ENCODE measurements around the gene DPPA3.
"Not testable (repeated sequence)": the region's sequence is repeated elsewhere in the genome, so short reads cannot be mapped to it uniquely, and the experiment has no call there.

Gene DPPA3

DNA sequence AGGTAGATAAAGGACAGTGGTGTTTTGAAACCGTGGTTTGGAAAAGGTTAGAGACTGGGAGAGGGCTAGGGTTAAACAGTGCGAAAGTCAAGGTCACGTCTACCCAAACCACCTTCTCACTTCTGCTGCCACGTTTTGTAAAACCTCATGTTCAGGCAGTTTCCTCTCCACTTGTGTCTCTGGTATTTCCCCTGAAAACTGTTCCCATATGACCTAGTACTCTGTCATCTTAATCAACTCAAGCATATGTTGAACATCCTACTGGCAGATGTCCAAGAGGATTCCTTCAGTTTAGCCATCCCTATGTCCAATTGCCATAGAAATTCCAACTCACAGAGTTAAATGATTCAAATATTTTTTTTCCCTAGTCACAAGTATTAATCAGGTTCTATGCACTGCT is 18.5 kb downstream of the DPPA3 start:
- FAIRE-seq, result no peak
- no peak for DNase-seq (ENCODE audit: low spot score)

- DNase-seq (ENCODE audit: low spot score); FAIRE-seq: not testable (repeated sequence)
Measured at GRCh38 chr12:7730984-7731383, 19.8 kb downstream of the DPPA3 start.

GRCh38 chr12:7731486-7731885 is 20.3 kb downstream of the DPPA3 start:
- no peak for FAIRE-seq
- DNase-seq (ENCODE audit: low spot score), result no peak

GRCh38 chr12:7732993-7733392 is 21.8 kb downstream of the DPPA3 start:
- FAIRE-seq (no peak), DNase-seq (ENCODE audit: low spot score) (no peak)

DNA sequence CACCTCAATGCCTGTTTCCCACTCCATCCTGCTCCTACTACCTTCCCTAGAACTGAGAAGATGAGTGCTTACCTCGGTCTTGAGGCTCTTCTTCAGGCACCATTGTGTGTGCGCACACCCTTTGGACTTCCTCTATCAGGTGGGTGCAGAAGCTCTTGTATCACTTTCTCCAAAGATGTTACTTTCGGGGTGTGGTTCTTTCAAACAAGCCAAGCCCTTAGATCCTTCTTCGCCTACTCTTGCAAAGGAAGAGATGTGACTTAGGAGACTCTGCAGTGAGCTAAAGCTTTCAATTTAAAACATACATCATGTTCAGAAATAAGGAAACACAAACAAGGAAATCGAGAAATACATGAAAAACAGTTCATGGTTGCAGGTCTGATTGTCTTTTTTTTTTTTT is 36.0 kb downstream of the DPPA3 start, which contains the start of gene CLEC4C:
Gene CLEC4C (minus strand): TSS at position 130 of the 400 bp plus-strand sequence. CDS start 27 bp downstream, at position 103.
- DNase-seq (ENCODE audit: low spot score) (no peak), FAIRE-seq (no peak)

DNA sequence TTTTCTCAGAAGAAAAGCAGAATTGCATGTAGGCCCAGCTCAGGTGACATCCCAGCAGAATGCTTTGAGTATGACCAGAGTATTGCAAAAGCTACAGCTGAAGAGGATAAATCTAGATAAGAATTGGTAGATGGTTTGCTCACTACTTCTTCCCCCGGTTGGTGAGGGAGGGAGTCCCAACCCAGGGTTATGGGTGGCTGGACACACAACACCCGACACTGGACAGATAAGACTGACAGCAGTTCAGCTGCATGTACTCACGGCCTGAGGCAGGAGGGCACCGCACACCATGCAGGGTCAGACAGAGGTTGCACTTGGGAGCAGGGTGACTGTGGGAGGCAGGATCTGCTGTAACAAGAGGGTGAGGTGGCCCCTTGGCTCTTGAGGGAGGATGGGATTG is 37.6 kb downstream of the DPPA3 start:
- no peak for DNase-seq (ENCODE audit: low spot score)
- no peak for FAIRE-seq

- no peak for FAIRE-seq
Measured at GRCh38 chr12:7749442-7749841, 38.2 kb downstream of the DPPA3 start.

GRCh38 chr12:7750350-7750749 is 39.1 kb downstream of the DPPA3 start:
- no peak for FAIRE-seq
- DNase-seq (ENCODE audit: low spot score), result no peak

More at GRCh38 chr12:7749442-7749841, 38.2 kb downstream of the DPPA3 start:
- no peak for DNase-seq (ENCODE audit: low spot score)

DNA sequence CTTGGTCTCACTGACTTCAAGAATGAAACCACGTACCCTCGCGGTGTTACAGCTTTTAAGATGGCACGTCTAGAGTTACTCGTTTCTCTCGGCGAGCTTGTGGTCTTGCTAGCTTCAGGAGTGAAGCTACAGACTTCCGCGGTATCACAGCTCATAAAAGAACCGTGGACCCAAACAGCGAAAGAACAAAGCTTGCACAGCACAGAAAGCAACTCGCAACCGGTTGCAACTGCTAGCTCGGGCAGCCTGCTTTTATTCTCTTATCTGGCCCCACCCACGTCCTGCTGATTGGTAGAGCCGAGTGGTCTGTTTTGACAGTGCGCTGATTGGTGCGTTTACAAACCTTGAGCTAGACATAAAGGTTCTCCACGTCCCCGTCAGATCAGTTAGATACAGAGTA is 40.2 kb downstream of the DPPA3 start:
- DNase-seq (ENCODE audit: low spot score) (no peak), FAIRE-seq (no peak)

DNA sequence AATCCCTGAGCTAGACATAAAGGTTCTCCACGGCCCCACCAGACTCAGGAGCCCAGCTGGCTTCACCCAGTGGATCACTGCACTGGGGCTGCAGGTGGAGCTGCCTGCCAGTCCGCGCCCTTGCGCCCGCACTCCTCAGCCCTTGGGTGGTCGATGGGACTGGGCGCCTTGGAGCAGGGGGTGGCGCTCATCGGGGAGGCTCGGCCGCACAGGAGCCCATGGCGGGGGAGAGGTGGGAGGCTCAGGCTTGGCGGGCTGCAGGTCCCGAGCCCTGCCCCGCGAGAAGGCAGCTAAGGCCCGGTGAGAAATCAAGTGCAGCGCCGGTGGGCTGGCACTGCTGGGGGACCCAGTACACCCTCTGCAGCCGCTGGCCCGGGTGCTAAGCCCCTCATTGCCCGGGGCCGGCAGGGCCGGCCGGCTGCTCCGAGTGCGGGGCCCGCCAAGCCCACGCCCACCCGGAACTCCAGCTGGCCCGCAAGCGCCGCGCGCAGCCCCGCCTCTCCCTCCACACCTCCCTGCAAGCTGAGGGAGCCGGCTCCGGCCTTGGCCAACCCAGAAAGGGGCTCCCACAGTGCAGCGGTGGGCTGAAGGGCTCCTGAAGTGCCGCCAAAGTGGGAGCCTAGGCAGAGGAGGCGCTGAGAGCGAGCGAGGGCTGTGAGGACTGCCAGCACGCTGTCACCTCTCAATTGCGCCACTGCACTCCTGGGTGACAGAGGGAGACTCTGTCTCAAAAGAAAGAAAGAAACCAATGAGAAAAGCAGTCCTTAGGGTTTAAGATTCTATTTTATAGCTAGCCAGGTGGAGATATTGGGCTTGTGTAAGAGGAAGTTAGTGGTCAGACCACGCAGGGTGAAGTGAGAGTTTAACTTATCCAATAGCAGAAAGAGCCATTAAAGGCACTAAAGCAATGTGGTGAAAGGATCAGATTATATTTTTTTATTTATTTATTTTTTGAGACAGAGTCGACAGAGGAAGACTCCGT is 41.0 kb downstream of the DPPA3 start:
- FAIRE-seq, result not testable (repeated sequence)

GRCh38 chr12:7755668-7756067 is 44.4 kb downstream of the DPPA3 start:
- not testable (repeated sequence) for FAIRE-seq; DNase-seq (ENCODE audit: low spot score)

More for the DNA sequence above, 41.0 kb downstream of the DPPA3 start:
- DNase-seq (ENCODE audit: low spot score), result not testable (repeated sequence)

DNA sequence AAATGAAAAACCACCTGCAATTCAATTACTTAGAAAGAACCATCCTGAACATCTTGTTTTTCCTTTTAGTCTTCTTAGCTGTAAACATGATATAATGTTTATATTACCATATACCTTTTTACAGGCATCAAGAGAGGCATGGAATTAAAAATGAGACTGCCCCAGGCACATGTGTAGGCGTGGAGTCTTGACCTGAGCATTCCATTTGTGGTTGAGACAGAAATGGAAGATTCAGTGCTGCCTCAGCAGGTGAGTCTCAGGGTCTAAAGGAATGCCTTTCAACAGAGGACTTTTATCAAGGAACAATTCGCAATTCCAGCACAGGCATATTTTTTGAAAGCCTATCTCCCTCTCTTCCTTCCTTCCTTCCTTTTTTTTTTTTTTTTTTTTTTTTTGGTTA is 45.8 kb downstream of the DPPA3 start:
- FAIRE-seq, result no peak
- no peak for DNase-seq (ENCODE audit: low spot score)

DNA sequence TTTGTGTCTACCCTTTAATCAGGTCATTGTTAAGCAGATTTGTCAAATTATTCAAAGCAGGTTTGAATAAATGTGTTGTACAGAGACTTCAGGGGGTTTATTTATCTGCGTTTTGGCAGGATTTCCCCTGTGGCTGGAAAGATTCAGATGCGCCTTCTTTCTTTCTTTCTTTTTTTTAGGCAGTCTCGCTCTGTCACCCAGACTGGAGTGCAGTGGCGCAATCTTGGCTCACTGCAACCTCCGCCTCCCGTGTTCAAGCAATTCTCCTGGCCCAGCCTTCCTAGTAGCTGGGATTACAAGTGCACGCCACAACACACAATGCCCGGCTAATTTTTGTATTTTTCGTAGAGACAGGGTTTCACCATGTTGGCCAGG is 47.5 kb downstream of the DPPA3 start:
- FAIRE-seq (no peak), DNase-seq (ENCODE audit: low spot score) (no peak)
